Mesodermal cell (in vitro differentiated cells): ENCODE results near the gene MARCHF6.
"Not testable (repeated sequence)": the region's sequence is repeated elsewhere in the genome, so short reads cannot be mapped to it uniquely, and the experiment has no call there.

Experiments
- H3K27ac ChIP-seq: 2 replicates; pipeline ENCODE4 v1.7.0; 2013; ENCODE audit warnings: mild to moderate bottlenecking, low read depth, low read length, moderate library complexity; ENCODE audit not compliant: severe bottlenecking
- H3K36me3 ChIP-seq: 2 replicates; pipeline ENCODE4 v1.7.1; 2013; ENCODE audit warnings: mild to moderate bottlenecking, low read length, moderate library complexity; ENCODE audit not compliant: control insufficient read depth, insufficient read depth
- H3K4me1 ChIP-seq: one replicate; pipeline ENCODE4 v1.7.1; 2013; ENCODE audit warnings: mild to moderate bottlenecking, low read length; ENCODE audit not compliant: insufficient read depth, control insufficient read depth, poor library complexity, severe bottlenecking
- H3K4me3 ChIP-seq: 2 replicates; pipeline ENCODE4 v1.7.0; 2013; ENCODE audit warnings: low read length, control low read depth, mild to moderate bottlenecking; ENCODE audit not compliant: insufficient read depth, poor library complexity, severe bottlenecking; ENCODE audit errors: extremely low read depth
- H3K9me3 ChIP-seq: 2 replicates; pipeline ENCODE4 v1.7.1; 2013; ENCODE audit warnings: mild to moderate bottlenecking, low read length, moderate library complexity; ENCODE audit not compliant: control insufficient read depth
- WGBS, 2 experiments: methylation state at CpG; one replicate each; pipeline ENCODE4 v1.1.5; 2013; ENCODE audit warnings: missing lambda C conversion rate in 2 of 2; ENCODE audit not compliant: insufficient coverage in 2 of 2; 5-methylcytosine and 5-hydroxymethylcytosine counted together

The MARCHF6 gene

DNA sequence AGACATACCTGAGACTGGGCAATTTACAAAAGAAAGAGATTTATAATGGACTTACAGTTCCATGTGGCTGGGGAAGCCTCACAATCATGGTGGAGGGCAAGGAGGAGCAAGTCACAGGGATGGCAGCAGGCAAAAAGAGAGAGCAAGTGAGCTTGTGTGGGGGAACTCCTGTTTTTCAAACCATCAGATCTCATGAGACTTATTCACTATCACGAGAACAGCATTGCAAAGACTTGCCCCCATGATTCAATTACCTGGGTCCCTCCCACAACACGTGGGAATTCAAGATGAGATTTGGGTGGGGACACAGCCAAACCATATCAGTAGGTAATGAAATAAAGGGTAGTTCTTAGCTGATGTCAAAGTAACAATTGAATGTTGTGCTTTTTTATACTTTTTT, 17.9 kb downstream of the MARCHF6 start:
- 94 to 100% methylated on average over 1 to 2 of the region's 2 CpGs for WGBS, 2 experiments
- not testable (repeated sequence) for H3K9me3 ChIP-seq, H3K4me1 ChIP-seq, H3K27ac ChIP-seq, H3K4me3 ChIP-seq
- H3K36me3 ChIP-seq: peaks cover 12% of the 10 kb centered on the region

DNA sequence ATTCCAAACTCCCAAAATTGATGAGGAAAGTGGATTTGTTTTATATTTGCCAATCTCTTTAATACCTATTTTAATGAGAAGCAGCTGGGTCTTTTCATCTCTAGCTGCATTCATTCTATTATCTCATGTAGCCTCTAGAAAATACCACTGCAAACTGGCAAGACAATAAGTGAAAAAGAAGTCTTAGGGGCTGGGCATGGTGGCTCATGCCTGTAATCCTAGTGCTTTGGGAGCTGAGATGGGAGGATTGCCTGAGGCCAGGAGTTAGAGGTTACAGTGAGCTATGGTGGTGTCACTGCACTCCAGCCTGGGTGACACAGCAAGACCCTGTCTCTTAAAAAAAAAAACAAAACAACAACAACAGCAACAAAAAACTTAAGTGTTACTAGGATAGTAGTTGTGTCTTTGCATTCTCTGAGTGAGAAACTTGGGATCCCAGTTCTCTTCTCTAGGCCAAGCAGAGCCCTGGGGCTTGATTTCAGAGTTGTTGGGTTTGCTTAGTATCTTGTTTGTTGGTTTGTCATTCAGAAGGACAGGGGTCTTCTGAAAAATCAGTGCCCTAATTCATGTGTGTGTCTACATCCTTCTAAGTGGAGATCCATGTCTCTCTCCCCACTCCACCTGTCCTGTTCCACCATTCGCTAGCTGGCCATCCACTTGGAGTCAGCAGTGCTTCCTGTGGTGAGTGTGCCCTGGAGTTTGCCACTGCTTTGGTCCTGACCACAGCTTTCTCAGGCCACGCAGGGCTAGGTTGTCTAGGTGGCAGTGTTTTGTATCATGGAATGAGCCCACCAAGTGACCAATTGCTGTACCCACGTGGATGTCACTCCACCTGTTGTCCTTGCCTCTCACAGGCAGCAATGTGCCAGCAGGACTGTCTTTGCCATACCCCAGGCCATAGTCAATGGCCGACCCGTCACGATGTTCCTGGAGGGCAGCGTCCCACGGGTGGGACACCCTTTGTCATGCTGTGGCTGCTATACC, 19.5 kb downstream of the MARCHF6 start:
- Histone ChIP-seq H3K4me3 (no peak overlapping the region), H3K4me1 (no peaks in the 10 kb centered on the region), H3K36me3 (peaks cover 18% of the 10 kb centered on the region), H3K27ac (no peak overlapping the region), H3K9me3 (no peaks in the 10 kb centered on the region)
- WGBS, 2 experiments: 89 to 99% methylated on average over 7 to 8 of the region's 8 CpGs

DNA sequence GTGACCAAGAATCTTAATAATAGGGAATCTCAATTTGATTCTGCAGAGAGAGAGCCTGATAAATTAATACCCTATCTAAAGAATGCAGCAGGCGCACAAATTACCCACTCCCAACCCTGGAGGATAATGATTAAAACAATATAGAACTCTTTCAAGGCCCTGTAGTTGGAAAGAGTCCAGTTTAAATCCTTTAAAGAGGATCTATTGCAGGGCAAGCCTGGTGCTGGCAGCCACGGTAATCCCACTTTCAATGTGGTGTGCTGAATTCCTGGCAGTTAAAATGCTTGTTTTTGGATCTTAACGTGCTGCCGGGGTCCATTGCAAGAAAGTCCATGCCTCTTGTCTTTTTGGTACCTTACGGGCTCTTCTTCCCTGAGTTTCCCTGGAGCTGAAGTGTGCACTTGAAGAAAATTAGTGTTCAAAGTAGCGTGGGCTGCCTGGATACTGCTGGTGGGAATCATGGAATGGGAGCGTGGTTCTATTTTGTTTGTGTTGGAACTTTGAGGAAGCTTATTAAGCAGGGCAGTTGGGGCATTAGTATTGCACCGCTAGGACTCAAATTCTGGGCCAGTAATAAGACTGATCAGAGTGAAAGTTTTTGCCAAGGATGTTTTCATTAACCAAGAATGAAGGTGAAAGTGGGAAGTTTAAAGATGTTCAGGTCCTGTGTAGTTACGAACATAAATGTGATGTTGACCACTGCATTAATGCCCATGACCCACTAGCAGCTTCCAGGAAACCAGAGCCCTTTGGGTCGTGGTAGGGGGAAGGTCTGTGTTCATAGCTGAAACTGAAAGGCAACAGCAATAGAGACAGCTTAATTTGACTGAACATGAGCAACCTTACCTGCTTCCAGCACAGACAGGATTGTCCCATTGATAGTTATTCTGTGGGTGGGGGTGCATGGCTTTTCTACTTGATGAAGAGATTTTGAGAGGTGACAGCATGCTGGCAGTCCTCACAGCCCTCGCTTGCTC, 20.8 kb downstream of the MARCHF6 start:
- H3K36me3 ChIP-seq: peaks cover 12% of the 10 kb centered on the region
- no peaks in the 10 kb centered on the region for H3K9me3 ChIP-seq
- 96 to 99% methylated on average over 8 to 9 of the region's 11 CpGs for WGBS, 2 experiments
- H3K4me3 ChIP-seq: no peak overlapping the region
- H3K27ac ChIP-seq: no peak overlapping the region
- no peaks in the 10 kb centered on the region for H3K4me1 ChIP-seq

DNA sequence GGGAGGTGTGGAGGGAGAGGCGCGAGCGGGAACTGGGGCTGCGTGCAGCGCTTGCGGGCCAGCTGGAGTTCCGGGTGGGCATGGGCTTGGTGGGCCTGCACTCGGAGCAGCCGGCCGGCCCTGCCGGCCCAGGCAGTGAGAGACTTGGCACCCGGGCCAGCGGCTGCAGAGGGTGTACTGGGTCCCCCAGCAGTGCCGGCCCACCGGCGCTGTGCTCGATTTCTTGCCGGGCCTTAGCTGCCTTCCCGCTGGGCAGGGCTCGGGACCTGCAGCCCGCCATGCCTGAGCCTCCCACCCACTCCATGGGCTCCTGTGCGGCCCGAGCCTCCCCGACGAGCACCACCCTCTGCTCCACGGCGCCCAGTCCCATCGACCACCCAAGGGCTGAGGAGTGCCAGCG, 21.7 kb downstream of the MARCHF6 start:
- H3K4me1 ChIP-seq, H3K9me3 ChIP-seq, H3K4me3 ChIP-seq, H3K27ac ChIP-seq: not testable (repeated sequence)
- 100% methylated on average over 6 of the region's 29 CpGs; no CpG with 5 or more reads in 1 of the 2 experiments for WGBS, 2 experiments
- H3K36me3 ChIP-seq: peaks cover 19% of the 10 kb centered on the region

DNA sequence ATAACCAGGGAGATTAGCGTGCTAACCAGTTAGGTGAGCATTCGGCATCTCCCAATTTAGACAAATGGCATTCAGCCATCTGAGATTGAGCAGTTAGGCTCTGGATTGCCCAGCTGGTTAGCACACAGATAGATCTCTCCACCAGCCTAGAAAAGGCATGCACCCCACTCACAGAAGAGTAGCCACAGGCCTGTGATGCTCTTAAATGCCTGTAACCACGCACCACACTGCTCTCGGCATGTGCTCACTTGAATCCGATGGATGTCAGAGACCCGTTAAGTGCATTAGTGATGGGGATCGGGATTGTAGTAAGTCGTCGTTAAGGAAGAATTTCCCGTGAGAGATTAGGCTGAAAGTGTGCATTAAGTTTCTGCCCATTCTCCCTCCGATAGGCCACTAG, 23.0 kb downstream of the MARCHF6 start:
- Histone ChIP-seq H3K4me3 (no peak overlapping the region), H3K36me3 (peaks cover 31% of the 10 kb centered on the region), H3K4me1 (no peaks in the 10 kb centered on the region), H3K9me3 (no peaks in the 10 kb centered on the region), H3K27ac (no peak overlapping the region)
- WGBS, 2 experiments: 93 to 96% methylated on average over 8 to 10 of the region's 11 CpGs

- H3K4me3 ChIP-seq: no peak overlapping the region
- H3K4me1 ChIP-seq: no peaks in the 10 kb centered on the region
- 100% methylated on average over 1 to 2 of the region's 5 CpGs for WGBS, 2 experiments
- no peaks in the 10 kb centered on the region for H3K9me3 ChIP-seq
- no peak overlapping the region for H3K27ac ChIP-seq
- peaks cover 36% of the 10 kb centered on the region for H3K36me3 ChIP-seq
Measured at GRCh38 chr5:10377081-10377480, 23.6 kb downstream of the MARCHF6 start.

GRCh38 chr5:10381803-10382202, 28.3 kb downstream of the MARCHF6 start:
- Histone ChIP-seq H3K27ac (no peak overlapping the region), H3K4me1 (no peaks in the 10 kb centered on the region), H3K9me3 (no peaks in the 10 kb centered on the region), H3K4me3 (no peak overlapping the region), H3K36me3 (peaks cover 58% of the 10 kb centered on the region)
- 90 to 100% methylated on average over 1 to 3 of the region's 4 CpGs for WGBS, 2 experiments

DNA sequence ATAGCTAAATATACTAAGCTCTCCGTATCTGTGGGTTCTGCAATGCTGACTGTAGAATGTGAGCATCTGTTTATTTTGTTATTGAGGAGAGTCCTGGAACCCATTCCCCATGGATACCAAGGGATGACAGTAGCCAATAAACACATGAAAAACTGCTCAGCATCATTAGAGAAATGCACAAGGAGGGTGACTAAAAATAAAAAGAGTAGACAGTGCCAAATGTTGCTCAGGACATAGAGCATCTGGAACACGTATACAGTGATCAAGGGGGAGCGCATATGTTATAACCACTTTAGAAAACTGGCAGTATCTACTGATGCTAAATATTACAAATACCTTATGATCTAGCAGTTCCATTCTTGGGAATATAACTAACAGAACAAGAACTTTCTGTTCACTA, 31.0 kb downstream of the MARCHF6 start:
- Histone ChIP-seq H3K36me3 (peaks cover 77% of the 10 kb centered on the region), H3K9me3 (no peaks in the 10 kb centered on the region), H3K27ac (no peak overlapping the region), H3K4me3 (no peak overlapping the region), H3K4me1 (no peaks in the 10 kb centered on the region)
- WGBS, 2 experiments: 100% methylated on average over 1 of the region's 3 CpGs

DNA sequence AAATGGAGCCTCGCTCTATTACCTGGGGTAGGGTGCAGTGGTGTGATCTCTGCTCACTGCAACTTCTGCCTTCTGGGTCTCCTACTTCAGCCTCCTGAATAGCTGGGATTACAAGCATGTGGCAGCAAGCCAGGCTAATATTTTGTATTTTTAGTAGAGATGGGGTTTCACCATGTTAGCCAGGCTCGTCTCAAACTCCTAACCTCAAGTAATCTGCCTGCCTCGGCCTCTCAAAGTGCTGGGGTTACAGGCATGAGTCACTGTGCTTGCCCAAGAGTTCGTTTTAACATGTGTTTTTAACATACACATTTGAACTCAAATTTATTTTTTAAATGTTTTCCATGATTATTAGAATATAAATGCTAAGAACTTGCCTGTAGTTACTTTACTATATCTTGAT, 34.2 kb downstream of the MARCHF6 start:
- WGBS, 2 experiments: 86 to 94% methylated on average over 1 to 3 of the region's 4 CpGs
- H3K27ac ChIP-seq: no peak overlapping the region
- H3K4me1 ChIP-seq: no peaks in the 10 kb centered on the region

DNA sequence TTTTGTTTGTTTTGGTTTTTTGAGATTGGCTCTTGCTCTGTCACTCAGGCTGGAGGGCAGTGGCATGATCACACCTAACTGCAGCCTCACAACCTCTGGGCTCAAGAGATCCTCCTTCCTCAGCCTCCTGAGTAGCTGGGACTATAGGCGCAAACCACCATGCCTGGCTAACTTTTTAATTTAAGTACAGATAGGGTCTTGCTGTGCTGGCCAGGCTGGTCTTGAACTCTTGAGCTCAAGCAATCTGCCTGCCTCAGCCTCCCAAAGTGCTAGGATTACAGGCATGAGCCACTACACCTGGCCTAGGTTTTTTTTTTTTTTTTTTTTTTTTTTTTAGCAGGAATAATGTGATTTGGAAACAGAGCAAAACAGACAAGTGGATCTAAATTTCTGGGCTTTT, 37.6 kb downstream of the MARCHF6 start:
- WGBS, 2 experiments: 100% methylated on average over 1 of the region's 1 CpG; no CpG with 5 or more reads in 1 of the 2 experiments
- Histone ChIP-seq H3K36me3 (peaks cover 80% of the 10 kb centered on the region), H3K9me3 (no peaks in the 10 kb centered on the region), H3K27ac (no peak overlapping the region), H3K4me1 (no peaks in the 10 kb centered on the region), H3K4me3 (no peak overlapping the region)

More for the DNA sequence above, 34.2 kb downstream of the MARCHF6 start:
- Histone ChIP-seq H3K9me3 (no peaks in the 10 kb centered on the region), H3K4me3 (no peak overlapping the region), H3K36me3 (peaks cover 78% of the 10 kb centered on the region)
